Right atrium auricular region (tissue), 2 donors: ENCODE data around the gene MAFG. TPM values are rescaled to one million over a fixed set of nuclear protein-coding genes. Genes with fewer than 3 reads are reported as not detected.

Experiments used
- DNase-seq: peaks from one replicate; pipeline ENCODE4 v3.0.0-alpha.2; 2019; ENCODE audit warnings: low spot score
- H3K27ac ChIP-seq, 2 donors: fragments of 200-600 bp; sonication (generic); 1 replicate in 1 of 2; 2 replicates in 1 of 2; pipeline ENCODE4 v1.5.1; 2016 to 2019
- H3K27me3 ChIP-seq, 2 donors: fragments of 200-600 bp; sonication (generic); one replicate each; pipeline versions ENCODE4 v1.5.1 to v1.6.0; 2017 to 2019
- H3K36me3 ChIP-seq: fragments of 200-600 bp; sonication (generic); one replicate; pipeline ENCODE4 v1.5.1; 2016
- H3K4me1 ChIP-seq, 2 donors: fragments of 200-600 bp; sonication (generic); one replicate each; pipeline versions ENCODE4 v1.5.1 to v1.6.0; 2017 to 2019
- H3K4me3 ChIP-seq, 2 donors: fragments of 200-600 bp; sonication (generic); 1 replicate in 1 of 2; 2 replicates in 1 of 2; pipeline ENCODE4 v1.5.1; 2017 to 2019; ENCODE audit warnings: mild to moderate bottlenecking in 1 of 2, moderate library complexity in 1 of 2
- H3K9me3 ChIP-seq, 2 donors: fragments of 200-600 bp; sonication (generic); one replicate each; pipeline ENCODE4 v1.5.1; 2019
- CTCF ChIP-seq, 2 donors: fragments of 200-600 bp; sonication (generic); IDR thresholded peaks; one replicate each; pipeline ENCODE4 v1.5.1; 2019; ENCODE audit warnings: antibody characterized with exemption in 2 of 2
- total RNA-seq, 2 donors: library from RNA; depleted of rRNA; stranded (reverse); fragments of >200 nt; gene quantifications; one replicate each; pipeline ENCODE4 v1.1.0, GENCODE V29; 2016

The MAFG gene
- total RNA-seq, 2 donors from 2014 or later = 21.8 to 26.5 TPM

- Histone ChIP-seq H3K9me3 (no peaks in the 10 kb centered on the region), H3K4me1 (no peaks in the 10 kb centered on the region), H3K36me3 (no peaks in the 10 kb centered on the region), H3K27ac (no peak overlapping the region), H3K4me3 (no peak overlapping the region), H3K27me3 (no peaks in the 10 kb centered on the region)
- no peak for DNase-seq
- no peak for TF ChIP-seq CTCF (IDR thresholded peaks at IDR 0.05)
Observed at GRCh38 chr17:81951785-81952684, 24.5 kb upstream of the MAFG start.

GRCh38 chr17:81950501-81950900, 23.0 kb upstream of the MAFG start:
- H3K36me3 ChIP-seq = no peaks in the 10 kb centered on the region
- no peak overlapping the region for H3K27ac ChIP-seq
- no peak overlapping the region for H3K4me3 ChIP-seq
- TF ChIP-seq CTCF (IDR thresholded peaks at IDR 0.05) = no peak
- H3K27me3 ChIP-seq = no peaks in the 10 kb centered on the region
- no peaks in the 10 kb centered on the region for H3K4me1 ChIP-seq
- no peaks in the 10 kb centered on the region for H3K9me3 ChIP-seq
- no peak for DNase-seq

GRCh38 chr17:81948635-81949378, 21.3 kb upstream of the MAFG start:
- TF ChIP-seq CTCF (IDR thresholded peaks at IDR 0.05) = no peak
- DNase-seq = no peak
- no peaks in the 10 kb centered on the region for H3K9me3 ChIP-seq

GRCh38 chr17:81947189-81947588, 19.7 kb upstream of the MAFG start, which contains the start of gene MYADML2:
Gene MYADML2, minus strand, starts transcription at chr17:81947233. Its CDS starts 5,492 bp downstream, at chr17:81941741.
- H3K27ac ChIP-seq = no peak within 1 kb of the TSS

More at GRCh38 chr17:81948635-81949378, 21.3 kb upstream of the MAFG start:
- H3K4me3 ChIP-seq = no peak overlapping the region
- no peaks in the 10 kb centered on the region for H3K27me3 ChIP-seq
- no peaks in the 10 kb centered on the region for H3K36me3 ChIP-seq
- H3K27ac ChIP-seq = no peak overlapping the region
- no peaks in the 10 kb centered on the region for H3K4me1 ChIP-seq

GRCh38 chr17:81944858-81945257, 17.3 kb upstream of the MAFG start:
- TF ChIP-seq CTCF (IDR thresholded peaks at IDR 0.05) = no peak
- Histone ChIP-seq H3K27ac (no peak overlapping the region), H3K36me3 (no peaks in the 10 kb centered on the region), H3K4me1 (peaks cover 0 to 19% of the 10 kb centered on the region in 2 donors), H3K4me3 (no peak overlapping the region), H3K9me3 (no peaks in the 10 kb centered on the region), H3K27me3 (no peaks in the 10 kb centered on the region)
- DNase-seq = no peak

More at GRCh38 chr17:81947189-81947588, 19.7 kb upstream of the MAFG start, which contains the start of gene MYADML2:
- H3K27me3 ChIP-seq = no peaks in the 10 kb centered on the region
- H3K36me3 ChIP-seq = no peaks in the 10 kb centered on the region
- H3K4me3 ChIP-seq = no peak within 1 kb of the TSS
- no peaks in the 10 kb centered on the region for H3K9me3 ChIP-seq
- no peaks in the 10 kb centered on the region for H3K4me1 ChIP-seq
- DNase-seq = no peak
- no peak for TF ChIP-seq CTCF (IDR thresholded peaks at IDR 0.05)
